ENCODE results near the gene SOX12. TPM values are rescaled to one million over a fixed set of nuclear protein-coding genes. Genes with fewer than 3 reads are reported as not detected.

SOX12 gene
- total RNA-seq, 2 experiments from 2014 or later = 4.4 to 4.7 TPM

- ChIA-PET POLR2A (no interaction called here), CTCF (interaction anchor here (2.1 kb wide), 1 partner anchor 21 kb away, joined by 7 read pairs; no protein-coding TSS in a partner anchor)
- Mint-ChIP-seq H3K36me3 (no peaks in the 10 kb centered on the region), H3K4me1 (ENCODE audit: low read depth) (peaks cover 10% of the 10 kb centered on the region), H3K27ac (no peak overlapping the region), H3K27me3 (no peaks in the 10 kb centered on the region), H3K4me3 (no peak overlapping the region), H3K9me3 (no peaks in the 10 kb centered on the region)
- intact Hi-C loops (cut with micrococcal nuclease) = no loop called here
- DNase-seq = no peak
Measured at GRCh38 chr20:308427-309038, 16.8 kb upstream of the SOX12 start.

DNA sequence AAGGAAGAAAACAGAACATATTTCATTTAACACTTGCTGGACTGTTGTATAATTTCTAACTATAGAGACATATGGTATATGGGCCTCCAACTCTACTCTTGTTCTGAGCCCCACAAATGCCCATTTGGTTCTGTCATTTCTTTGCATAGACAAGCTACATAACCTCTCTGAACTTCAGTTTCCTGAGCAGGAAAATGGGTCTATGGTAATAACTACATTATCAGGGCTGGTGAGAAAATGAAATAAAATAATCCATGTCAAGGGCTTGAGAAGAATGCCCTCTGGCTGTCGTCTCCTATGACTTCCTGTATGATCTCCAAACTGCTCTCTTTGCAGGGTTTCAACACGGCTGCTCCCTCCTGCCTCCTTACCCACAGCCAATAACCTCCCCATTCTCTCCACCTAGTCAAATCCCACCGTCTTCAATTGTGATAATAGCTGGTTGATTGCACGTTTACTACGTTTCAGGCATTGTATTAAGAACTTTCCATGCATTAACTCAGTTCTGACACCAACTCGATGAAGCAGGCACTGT is 16.0 kb upstream of the SOX12 start:
- no peaks in the 10 kb centered on the region for H3K9me3 Mint-ChIP-seq
- H3K27me3 Mint-ChIP-seq = no peaks in the 10 kb centered on the region
- no peaks in the 10 kb centered on the region for H3K36me3 Mint-ChIP-seq
- DNase-seq = no peak
- H3K27ac Mint-ChIP-seq = no peak overlapping the region
- H3K4me3 Mint-ChIP-seq = no peak overlapping the region
- POLR2A ChIA-PET = interaction anchor here (0.9 kb wide), 1 partner anchor 12 kb away, joined by 3 read pairs; the partner anchor contains the start of gene ZCCHC3
- intact Hi-C loops (cut with micrococcal nuclease) = no loop called here
- CTCF ChIA-PET = interaction anchor here (1.4 to 2.1 kb wide), 3 partner anchors 11 to 22 kb away, joined by 4 to 7 read pairs (median 5); no protein-coding TSS in a partner anchor
- peaks cover 10% of the 10 kb centered on the region for H3K4me1 Mint-ChIP-seq (ENCODE audit: low read depth)

DNA sequence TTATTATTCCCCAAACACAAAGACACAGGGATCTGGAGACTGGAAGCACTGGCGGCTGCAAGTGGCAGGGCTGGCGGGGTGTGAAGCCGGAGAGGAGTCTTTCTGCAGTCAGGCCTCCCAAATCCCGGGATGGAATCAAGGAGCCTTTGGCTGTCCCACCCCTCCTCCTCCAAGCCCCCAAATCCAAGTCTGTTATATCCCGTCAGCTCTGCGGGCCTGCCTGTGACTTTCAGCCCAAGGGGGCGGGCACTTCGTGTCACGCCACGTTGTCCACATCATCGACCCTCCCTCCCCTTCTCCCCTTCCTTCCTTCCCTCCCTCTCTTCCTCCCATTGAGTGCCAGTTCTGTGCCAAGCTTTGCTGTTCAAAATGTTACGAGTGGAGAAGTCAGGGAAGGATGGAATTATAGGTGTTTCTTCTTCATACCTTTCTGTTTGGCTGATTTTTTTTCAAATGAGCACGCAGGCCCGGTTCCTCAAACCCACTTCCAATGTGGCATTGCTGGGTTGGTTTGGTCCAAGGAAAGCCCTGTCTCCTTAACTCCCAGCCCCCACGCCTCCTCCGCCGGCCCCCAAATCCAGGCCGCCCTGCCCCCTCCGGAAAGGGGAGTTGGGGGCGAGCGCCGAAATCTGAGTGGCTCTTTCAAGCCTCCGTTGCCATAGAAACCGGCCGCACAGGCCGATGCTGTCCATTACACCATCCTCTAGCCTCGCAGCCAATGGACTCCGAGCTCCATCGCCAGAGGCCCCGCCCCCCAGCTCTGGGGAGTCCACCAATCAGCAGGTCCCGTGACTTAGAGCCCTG is 15.3 kb upstream of the SOX12 start:
- H3K4me3 Mint-ChIP-seq = peak overlapping the region; percentile 62
- H3K27ac Mint-ChIP-seq = no peak overlapping the region

GRCh38 chr20:310645-311044 is 14.7 kb upstream of the SOX12 start:
- DNase-seq = no peak
- no peaks in the 10 kb centered on the region for H3K27me3 Mint-ChIP-seq
- H3K4me1 Mint-ChIP-seq (ENCODE audit: low read depth) = peaks cover 10% of the 10 kb centered on the region
- H3K27ac Mint-ChIP-seq = no peak overlapping the region
- ChIA-PET CTCF (interaction anchor here (0.6 to 1.7 kb wide), 5 partner anchors 10 to 204 kb away, joined by 3 to 5 read pairs (median 3); no protein-coding TSS in a partner anchor), POLR2A (no interaction called here)
- intact Hi-C loops (cut with micrococcal nuclease) = loop anchor here (1.0 kb wide), 1 partner anchor 15 kb away; the partner anchor contains the start of gene SOX12
- peak overlapping the region; percentile 62 for H3K4me3 Mint-ChIP-seq
- no peaks in the 10 kb centered on the region for H3K9me3 Mint-ChIP-seq
- no peaks in the 10 kb centered on the region for H3K36me3 Mint-ChIP-seq

More for the DNA sequence above, 15.3 kb upstream of the SOX12 start:
- peak; percentile 89 for DNase-seq
- Mint-ChIP-seq H3K9me3 (no peaks in the 10 kb centered on the region), H3K27me3 (no peaks in the 10 kb centered on the region), H3K4me1 (ENCODE audit: low read depth) (peaks cover 10% of the 10 kb centered on the region), H3K36me3 (no peaks in the 10 kb centered on the region)
- POLR2A ChIA-PET = interaction anchor here (0.9 kb wide), 1 partner anchor 13 kb away, joined by 3 read pairs; the partner anchor contains the start of gene ZCCHC3
- intact Hi-C loops (cut with micrococcal nuclease) = loop anchor here (1.0 kb wide), 1 partner anchor 15 kb away; the partner anchor contains the start of gene SOX12
- CTCF ChIA-PET = interaction anchor here (1.0 to 1.7 kb wide), 3 partner anchors 9 to 21 kb away, joined by 3 to 5 read pairs (median 4); no protein-coding TSS in a partner anchor

DNA sequence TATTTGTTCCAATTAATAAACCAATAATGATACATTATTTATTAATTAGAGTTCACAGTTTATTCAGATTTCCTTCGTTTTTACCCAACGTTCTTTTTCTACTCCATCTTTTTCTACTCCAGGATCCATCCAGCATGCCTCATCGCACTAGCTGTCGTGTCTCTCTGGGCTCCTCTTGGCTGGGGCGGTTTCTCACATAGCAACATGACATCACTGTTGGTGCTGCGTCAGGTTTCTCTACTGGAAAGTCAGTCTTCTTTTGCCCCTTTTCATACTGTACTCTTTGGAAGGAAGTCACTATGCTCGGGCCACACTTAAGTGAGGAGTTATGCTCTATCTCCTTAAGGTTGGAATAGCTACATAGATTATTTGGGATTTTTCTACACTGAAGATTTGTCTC is 13.7 kb upstream of the SOX12 start:
- intact Hi-C loops (cut with micrococcal nuclease) = no loop called here
- no peaks in the 10 kb centered on the region for H3K9me3 Mint-ChIP-seq
- no peak overlapping the region for H3K27ac Mint-ChIP-seq
- H3K36me3 Mint-ChIP-seq = no peaks in the 10 kb centered on the region
- H3K4me3 Mint-ChIP-seq = no peak overlapping the region
- CTCF ChIA-PET = interaction anchor here (1.2 kb wide), 1 partner anchor 19 kb away, joined by 6 read pairs; no protein-coding TSS in a partner anchor
- DNase-seq = no peak
- H3K4me1 Mint-ChIP-seq (ENCODE audit: low read depth) = peaks cover 10% of the 10 kb centered on the region
- POLR2A ChIA-PET = no interaction called here
- H3K27me3 Mint-ChIP-seq = no peaks in the 10 kb centered on the region

GRCh38 chr20:312067-312466 is 13.3 kb upstream of the SOX12 start:
- H3K36me3 Mint-ChIP-seq = no peaks in the 10 kb centered on the region
- no peaks in the 10 kb centered on the region for H3K9me3 Mint-ChIP-seq
- ChIA-PET CTCF (interaction anchor here (1.2 kb wide), 1 partner anchor 19 kb away, joined by 6 read pairs; no protein-coding TSS in a partner anchor), POLR2A (no interaction called here)
- H3K4me3 Mint-ChIP-seq = no peak overlapping the region
- peaks cover 10% of the 10 kb centered on the region for H3K4me1 Mint-ChIP-seq (ENCODE audit: low read depth)
- H3K27ac Mint-ChIP-seq = no peak overlapping the region
- no peak for DNase-seq
- no peaks in the 10 kb centered on the region for H3K27me3 Mint-ChIP-seq
- intact Hi-C loops (cut with micrococcal nuclease) = no loop called here

GRCh38 chr20:312866-313265 is 12.5 kb upstream of the SOX12 start:
- DNase-seq = no peak
- intact Hi-C loops (cut with micrococcal nuclease) = no loop called here
- peaks cover 10% of the 10 kb centered on the region for H3K4me1 Mint-ChIP-seq (ENCODE audit: low read depth)
- CTCF ChIA-PET = interaction anchor here (0.7 kb wide), 1 partner anchor 126 kb away, joined by 3 read pairs; no protein-coding TSS in a partner anchor
- no peak overlapping the region for H3K27ac Mint-ChIP-seq
- POLR2A ChIA-PET = no interaction called here
- H3K27me3 Mint-ChIP-seq = no peaks in the 10 kb centered on the region
- no peaks in the 10 kb centered on the region for H3K9me3 Mint-ChIP-seq
- H3K36me3 Mint-ChIP-seq = no peaks in the 10 kb centered on the region
- no peak overlapping the region for H3K4me3 Mint-ChIP-seq

- no peaks in the 10 kb centered on the region for H3K9me3 Mint-ChIP-seq
- H3K27me3 Mint-ChIP-seq = no peaks in the 10 kb centered on the region
- intact Hi-C loops (cut with micrococcal nuclease) = no loop called here
- no peak for DNase-seq
- no peaks in the 10 kb centered on the region for H3K36me3 Mint-ChIP-seq
- ChIA-PET CTCF (interaction anchor here (0.7 kb wide), 1 partner anchor 127 kb away, joined by 3 read pairs; no protein-coding TSS in a partner anchor), POLR2A (no interaction called here)
- H3K4me1 Mint-ChIP-seq (ENCODE audit: low read depth) = peaks cover 10% of the 10 kb centered on the region
- no peak overlapping the region for H3K27ac Mint-ChIP-seq
- no peak overlapping the region for H3K4me3 Mint-ChIP-seq
Measured at GRCh38 chr20:313402-313801, 11.9 kb upstream of the SOX12 start.

DNA sequence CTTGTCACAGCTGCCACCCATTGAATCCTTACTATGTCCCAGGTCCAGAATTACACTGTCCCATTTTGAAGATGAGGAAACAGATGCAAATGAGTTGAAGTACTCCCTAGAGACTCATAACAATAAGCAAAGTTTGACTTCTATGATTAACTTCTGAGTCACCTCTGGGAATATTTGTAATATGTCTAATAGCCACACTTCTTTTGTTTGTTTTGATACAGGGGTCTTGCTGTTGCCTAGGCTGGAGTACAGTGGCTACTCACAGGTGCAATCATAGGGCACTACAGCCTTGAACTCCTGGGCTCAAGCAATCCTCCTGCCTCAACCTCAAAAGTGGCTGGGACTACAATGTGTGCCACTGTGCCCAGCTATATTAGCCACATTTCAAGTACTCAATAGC is 11.4 kb upstream of the SOX12 start:
- peaks cover 10% of the 10 kb centered on the region for H3K4me1 Mint-ChIP-seq (ENCODE audit: low read depth)
- ChIA-PET CTCF (no interaction called here), POLR2A (no interaction called here)
- intact Hi-C loops (cut with micrococcal nuclease) = no loop called here
- H3K27me3 Mint-ChIP-seq = no peaks in the 10 kb centered on the region
- H3K9me3 Mint-ChIP-seq = no peaks in the 10 kb centered on the region
- no peaks in the 10 kb centered on the region for H3K36me3 Mint-ChIP-seq
- no peak overlapping the region for H3K4me3 Mint-ChIP-seq
- H3K27ac Mint-ChIP-seq = no peak overlapping the region
- DNase-seq = no peak

DNA sequence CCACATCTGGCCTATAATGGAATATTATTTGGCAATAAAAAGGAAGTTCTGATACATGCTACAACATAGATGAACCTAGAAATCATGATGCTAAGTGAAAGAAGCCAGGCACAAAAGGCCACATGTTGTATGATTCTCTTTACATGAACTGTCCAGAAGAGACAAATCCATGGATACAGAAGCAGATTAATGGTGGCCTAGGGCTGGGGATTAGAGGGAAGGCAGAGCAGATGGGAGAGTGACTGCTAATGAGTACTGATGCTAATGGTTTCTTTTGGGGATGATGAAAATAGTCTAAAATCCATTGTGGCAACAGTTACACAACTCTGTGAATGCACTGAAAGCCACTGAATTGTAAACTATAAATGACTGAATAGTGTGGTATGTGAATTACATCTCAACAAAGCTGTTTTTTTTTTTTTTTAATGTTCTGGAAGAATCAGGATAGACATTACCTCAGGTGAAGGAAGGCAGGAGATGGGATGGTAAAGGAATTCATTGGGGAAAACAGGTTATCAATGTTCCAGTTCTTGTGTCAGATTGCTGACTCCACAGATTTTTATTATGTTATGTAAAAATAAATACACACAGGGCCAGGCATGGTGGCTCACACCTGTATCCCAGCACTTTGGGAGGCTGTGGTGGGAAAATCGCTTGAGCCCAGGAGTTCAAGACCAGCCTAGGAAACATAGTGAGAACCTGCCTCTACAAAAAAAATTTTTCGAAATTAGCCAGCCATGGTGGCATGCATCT is 8.9 kb upstream of the SOX12 start:
- CTCF ChIA-PET = no interaction called here
- Mint-ChIP-seq H3K9me3 (no peaks in the 10 kb centered on the region), H3K27me3 (no peaks in the 10 kb centered on the region), H3K36me3 (no peaks in the 10 kb centered on the region), H3K4me1 (ENCODE audit: low read depth) (no peaks in the 10 kb centered on the region), H3K27ac (no peak overlapping the region), H3K4me3 (no peak overlapping the region)
- intact Hi-C loops (cut with micrococcal nuclease) = no loop called here
- POLR2A ChIA-PET = no interaction called here
- DNase-seq = no peak

DNA sequence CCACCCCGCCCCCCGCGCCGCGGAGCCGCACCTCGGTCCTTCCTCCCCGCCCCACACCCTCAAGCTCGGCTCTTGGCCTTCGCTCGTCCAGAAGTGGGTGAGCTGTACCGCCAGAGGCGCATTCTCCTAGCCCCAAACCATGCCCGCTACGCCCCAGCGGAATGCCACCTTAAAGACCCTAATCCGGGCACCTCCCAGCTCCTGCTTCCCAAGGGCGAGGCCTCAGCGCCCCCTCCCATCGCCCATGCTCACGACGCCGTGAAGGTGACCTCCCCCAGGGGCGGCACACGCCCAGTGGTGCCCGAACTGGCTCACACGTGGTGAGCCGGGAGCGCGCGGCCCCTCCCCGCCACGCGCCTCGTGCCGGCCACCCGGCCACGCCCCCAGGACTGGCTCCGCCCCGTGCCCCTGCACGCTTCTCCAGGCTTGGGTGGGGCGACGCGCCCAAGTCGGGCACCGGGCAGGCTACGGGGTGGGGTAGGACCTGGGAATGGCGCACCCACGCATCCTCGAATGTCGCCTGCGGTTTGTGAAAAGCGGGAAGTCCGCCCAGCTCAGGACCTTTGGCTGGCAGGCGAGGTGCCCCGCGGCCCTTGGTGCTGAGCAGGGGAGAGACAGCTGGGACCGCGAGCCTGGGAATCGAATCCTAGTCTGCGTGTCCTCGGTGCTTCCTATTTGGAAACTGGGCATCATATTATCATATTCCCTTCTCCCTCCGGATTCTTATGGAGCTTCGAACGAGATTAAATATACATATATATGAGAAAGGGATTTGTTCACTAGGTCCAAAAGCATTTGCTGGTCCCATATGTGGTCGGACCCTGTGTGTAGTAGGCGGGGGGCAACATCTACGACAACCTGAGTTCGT is 941 bp upstream of the SOX12 start:
- Mint-ChIP-seq H3K27ac (peak overlapping the region; percentile 78), H3K9me3 (no peaks in the 10 kb centered on the region), H3K4me1 (ENCODE audit: low read depth) (peaks cover 14% of the 10 kb centered on the region), H3K27me3 (no peaks in the 10 kb centered on the region), H3K4me3 (peak overlapping the region; percentile 82), H3K36me3 (no peaks in the 10 kb centered on the region)
- intact Hi-C loops (cut with micrococcal nuclease) = loop anchor here (1.0 kb wide), 3 partner anchors 14 to 220 kb away; no protein-coding TSS in a partner anchor
- peak; percentile 89 for DNase-seq
- POLR2A ChIA-PET = interaction anchor here (1.1 to 3.1 kb wide), 4 partner anchors 18 to 28 kb away, joined by 4 to 17 read pairs (median 4); partner anchors contain the start of gene ZCCHC3
- CTCF ChIA-PET = interaction anchor here (1.0 to 2.0 kb wide), 4 partner anchors 21 to 26 kb away, joined by 3 to 8 read pairs (median 4); no protein-coding TSS in a partner anchor

Data from activated CD4-positive, alpha-beta memory T cell treated with anti-CD3 and anti-CD28 coated beads for 36 hours (primary cell).